ENCODE measurements around the gene LRRC4.

Gene LRRC4

DNA sequence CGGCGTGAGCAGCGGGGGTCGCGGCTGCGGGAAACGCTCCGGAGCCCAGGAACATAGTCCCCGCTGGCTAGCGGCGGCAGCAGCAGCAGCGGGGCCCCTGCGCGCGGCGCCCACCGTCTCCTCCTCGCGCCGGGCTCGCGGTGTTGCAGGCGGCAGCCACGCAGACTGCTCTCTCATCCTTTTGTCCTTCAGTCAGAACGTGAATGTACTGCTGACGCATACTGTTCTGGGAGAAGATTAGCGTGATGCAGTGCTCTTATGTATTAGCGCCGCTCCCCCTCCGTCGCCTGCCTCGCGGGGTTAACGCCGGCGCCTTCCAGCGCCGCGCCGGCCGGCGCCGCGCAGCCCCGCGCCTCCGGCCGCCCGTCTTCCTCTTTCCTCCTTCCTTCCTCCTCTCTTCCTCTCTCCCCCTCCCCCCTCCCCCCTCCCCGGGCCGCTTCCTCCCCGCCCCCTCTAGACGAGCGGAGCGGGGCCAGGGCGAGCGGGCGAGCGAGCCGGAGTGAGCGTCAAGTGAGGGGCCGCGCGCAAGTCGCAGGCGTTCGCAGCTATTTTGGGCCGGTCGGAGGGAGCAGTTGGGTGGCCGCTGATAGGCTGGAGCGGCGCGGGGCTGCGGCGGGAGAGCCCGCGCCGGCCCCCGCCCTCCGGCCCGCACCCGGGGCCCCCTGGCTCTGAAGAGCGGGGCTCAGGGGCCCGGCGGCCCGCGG, 816 bp upstream of the LRRC4 start:
- peak; percentile 10 for DNase-seq (ENCODE audit: low read depth, low spot score)

DNA sequence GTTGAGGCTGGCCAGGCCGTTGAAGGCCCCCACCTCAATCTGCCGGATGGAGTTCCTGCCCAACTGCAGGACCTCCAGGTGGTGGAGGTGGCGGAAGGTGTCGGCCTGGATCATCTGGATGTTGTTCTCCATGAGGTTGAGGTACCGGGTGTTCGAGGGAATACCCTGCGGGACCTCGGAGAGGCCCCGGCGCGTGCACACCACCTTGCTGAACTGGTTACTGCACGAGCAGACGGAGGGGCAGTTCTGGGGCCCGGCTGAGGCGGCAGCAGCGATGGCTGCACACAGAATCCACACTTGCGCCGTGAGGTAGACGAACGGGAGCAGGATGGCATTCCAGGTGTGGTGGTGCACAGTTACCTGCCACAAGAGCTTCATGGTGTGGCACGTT, 979 bp downstream of the LRRC4 start:
- no peak for DNase-seq (ENCODE audit: low read depth, low spot score)

DNA sequence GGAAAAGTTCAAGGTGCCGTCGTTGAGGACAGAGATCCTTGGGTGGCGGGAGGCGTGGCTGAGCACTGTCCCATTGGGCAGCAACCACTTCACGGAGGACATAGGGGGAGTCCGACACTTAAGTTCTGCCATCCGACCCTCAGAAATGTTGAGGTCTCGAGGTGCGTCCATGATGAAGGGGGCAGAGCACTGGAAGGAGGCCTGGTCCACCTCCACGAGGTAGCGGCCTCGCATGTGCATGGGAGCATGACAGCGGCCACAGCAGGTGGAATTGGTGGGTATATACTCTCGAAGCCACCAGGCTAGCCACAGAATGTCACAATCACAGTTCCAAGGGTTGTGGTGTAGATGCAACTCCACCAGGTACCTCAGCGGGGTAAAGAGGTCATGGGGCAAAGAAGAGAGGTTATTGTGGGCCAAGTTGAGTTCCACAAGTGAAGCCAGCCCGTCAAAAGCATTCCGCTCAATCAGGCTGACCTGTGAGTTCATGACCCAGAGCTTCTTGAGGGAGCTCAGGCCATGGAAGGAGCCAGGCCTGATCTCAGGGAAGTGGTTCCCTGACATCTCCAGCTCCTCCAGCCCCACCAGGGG, 1.7 kb downstream of the LRRC4 start:
- DNase-seq (ENCODE audit: low read depth, low spot score): no peak

DNA sequence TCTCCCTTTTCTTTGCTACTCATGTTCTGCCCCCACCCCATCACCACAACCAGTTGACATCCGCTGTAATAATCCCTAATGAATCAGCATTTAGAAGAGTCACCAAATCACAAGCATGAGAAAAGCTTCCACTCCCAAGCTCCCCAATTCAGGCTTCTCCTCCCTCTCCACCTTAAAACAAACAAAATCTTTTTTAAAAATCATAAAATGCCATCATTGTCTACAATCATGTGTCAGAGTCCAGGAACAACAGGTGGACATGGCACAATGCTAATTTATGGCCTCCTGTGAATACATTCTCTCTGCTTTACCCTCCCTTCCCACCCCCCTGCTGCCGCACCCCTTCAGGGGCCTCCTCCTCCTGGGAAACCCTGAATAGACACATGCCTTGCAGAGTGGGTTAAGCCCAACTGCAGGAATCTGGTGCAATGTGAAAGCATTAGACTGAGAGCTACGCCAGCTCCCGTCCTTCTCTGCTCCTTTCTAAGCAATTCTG, 3.7 kb downstream of the LRRC4 start:
- no peak for DNase-seq (ENCODE audit: low read depth, low spot score)

DNA sequence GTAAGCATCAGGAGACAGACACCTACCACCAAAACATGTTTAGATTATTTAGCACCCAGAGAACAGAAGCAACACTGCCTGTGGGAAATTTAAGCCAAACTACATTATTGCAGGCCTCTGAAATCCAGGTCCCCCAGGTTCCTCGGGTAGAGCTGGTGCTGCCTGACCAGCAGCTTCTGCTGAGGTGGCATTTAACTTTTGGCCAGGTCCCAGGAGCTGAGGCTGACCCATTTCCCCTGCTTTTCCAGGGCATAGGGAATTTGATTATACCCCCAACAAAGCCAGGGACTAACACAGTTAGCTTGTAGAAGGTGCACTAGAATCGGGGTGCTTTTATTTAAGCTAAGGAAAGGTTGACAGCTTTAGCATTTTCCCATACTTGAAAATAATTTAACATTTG, 4.7 kb downstream of the LRRC4 start:
- no peak for DNase-seq (ENCODE audit: low read depth, low spot score)

DNA sequence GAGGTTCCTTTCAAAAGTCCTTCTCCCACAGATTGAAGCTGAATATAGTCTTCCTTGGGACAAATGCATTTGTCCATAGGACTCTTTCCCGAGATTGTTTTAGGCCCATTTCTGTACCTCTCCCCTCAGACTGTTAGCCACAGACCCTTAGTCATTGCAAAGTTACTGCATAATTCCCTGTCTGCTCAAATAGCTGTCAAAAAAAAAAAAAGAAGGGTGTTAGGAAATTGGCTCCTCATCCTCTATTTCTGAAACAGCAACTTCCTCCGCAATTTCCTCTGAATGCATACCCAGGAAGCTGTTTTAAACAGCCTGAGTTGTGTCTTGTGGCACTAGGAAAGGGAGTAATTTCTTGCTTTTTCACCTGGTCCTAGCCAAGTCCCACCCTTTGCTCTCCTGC, 5.4 kb downstream of the LRRC4 start:
- DNase-seq (ENCODE audit: low read depth, low spot score): no peak

DNA sequence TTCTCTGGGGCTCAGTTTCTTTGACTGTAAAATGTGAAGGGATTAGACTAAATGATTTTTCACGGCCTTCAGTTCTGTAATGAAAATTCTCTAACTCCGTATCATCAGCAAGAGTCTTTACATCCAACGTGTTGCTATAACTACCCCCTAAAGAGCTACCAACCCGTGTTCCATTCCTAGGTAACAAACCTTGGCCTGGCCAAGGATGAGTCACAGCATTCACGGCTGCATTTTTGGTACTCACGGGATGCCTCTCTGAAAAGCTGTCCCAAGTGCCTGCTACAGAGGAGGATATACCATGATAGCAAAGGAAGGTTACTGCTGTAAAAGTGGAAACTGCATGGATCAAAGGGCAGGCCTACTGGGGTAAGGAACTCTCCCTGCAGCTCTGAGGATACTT, 5.9 kb downstream of the LRRC4 start:
- DNase-seq (ENCODE audit: low read depth, low spot score): no peak

DNA sequence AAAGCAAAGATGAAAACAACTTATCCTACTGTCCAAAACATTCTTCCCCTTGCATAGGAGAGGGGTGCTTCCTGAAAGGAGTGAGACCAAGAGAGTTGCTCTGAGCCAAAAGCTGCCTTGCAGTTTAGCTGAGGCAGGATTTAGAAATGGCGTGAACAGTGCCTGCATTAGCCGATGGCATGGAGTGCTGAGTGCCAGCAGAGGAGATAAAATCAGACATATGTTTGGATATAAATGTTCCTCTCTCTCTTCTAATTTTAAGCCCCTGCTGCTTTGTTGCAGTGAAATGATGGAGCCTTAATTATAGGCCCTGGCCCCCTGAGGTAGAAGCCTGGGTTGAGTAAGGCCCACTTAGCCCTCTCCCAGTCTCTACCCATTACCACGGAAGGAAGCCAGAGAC, 7.1 kb downstream of the LRRC4 start:
- DNase-seq (ENCODE audit: low read depth, low spot score): no peak

DNA sequence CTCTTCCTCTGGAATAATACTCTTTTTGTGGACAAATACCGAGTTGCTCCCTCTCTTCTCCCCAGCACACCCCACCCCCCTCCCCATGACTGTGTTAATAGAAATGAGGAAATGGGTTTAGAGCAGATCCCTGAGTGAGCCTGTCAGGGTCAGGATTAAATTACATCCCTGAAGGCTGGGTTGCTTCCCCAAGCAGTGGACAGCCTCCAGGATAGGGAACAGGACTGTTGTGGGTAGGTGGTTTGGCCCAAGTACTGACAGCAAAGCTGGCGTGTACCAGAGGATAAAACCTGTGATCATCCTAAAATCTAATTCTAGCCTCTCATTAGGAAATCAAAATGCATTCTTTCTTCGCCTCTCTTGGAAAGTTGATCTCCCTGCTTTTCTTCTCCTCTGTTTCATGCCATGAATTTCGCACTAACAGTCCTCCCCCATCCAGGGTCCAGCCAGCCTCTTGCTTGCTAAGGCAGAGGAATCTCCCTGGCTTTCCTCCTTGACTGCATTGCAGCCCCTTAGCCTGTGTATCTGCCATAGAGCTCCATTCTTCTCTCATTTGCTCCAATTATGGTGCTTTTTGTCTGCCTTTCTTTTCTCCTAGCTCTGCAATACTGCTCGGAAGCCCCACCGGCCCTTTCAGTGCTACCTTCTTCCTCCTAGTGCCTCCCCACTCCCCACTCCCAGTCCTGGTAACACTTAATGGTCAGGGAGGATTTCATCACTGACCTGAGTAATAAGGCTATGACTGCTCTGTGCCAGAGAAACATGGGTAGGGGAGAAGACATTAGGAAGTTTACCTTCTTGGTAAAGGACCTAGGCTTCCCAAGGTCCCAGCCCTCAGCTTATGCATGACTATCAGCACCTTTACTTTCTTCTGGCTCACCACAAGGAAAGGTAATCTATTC, 8.4 kb downstream of the LRRC4 start:
- DNase-seq (ENCODE audit: low read depth, low spot score): no peak

DNA sequence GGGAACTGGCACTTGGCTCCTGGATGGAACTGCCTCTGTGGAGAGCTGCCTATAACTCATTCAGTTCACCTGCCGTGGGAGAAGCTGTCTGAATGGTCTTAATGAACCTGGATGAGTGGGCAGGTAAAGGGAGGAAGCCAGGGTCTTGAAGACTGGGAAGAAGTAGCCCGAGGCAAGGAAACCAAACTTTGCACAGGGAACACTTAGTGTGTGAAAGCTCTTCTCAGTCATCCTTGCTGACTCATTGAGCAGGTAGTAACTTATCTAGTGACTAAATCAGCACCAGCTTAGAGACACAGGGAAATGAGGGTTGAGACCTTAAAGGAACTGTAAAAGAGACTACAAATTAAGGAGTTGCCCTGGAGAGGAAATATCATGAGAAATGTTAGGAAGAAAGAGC, 9.9 kb downstream of the LRRC4 start:
- DNase-seq (ENCODE audit: low read depth, low spot score): no peak

DNA sequence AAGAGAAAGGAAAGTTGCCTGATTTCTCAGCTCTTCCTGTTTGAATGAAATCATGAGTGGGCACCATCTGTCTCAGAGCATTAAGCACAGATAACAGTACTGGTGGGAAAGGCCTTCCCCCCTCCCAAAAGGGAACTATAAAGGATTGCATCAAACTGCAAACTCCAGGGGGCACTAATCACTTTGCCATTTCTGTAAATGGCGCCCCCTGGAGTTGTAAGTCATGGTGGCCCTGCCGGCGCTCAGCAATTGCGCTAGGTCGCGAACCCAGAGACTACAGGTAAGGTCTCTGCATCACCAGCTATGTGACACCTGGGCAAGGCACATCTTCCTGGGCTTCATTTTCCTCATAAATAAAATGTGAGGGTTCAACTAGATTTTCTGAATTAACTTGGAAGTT, 11.1 kb downstream of the LRRC4 start:
- DNase-seq (ENCODE audit: low read depth, low spot score): no peak

DNA sequence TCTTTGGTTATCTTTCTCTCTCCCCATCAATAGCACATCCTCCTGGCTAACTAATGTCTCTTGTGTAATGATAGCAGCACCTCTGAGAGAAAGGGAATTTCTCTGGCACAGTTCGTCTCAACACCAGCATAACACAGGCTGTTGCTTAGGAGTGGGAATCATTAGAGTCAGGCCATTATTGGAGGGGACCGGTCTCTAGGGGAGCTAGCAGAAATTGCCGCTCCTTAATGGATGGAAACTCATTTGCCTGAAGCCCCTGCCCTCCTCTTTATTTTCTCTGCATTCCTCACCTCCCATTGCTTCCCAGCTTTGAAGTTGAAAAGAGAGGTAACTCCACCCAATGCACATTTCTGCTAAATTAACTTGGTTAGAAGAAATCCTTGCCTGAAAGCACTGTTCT, 11.9 kb downstream of the LRRC4 start:
- no peak for DNase-seq (ENCODE audit: low read depth, low spot score)

DNA sequence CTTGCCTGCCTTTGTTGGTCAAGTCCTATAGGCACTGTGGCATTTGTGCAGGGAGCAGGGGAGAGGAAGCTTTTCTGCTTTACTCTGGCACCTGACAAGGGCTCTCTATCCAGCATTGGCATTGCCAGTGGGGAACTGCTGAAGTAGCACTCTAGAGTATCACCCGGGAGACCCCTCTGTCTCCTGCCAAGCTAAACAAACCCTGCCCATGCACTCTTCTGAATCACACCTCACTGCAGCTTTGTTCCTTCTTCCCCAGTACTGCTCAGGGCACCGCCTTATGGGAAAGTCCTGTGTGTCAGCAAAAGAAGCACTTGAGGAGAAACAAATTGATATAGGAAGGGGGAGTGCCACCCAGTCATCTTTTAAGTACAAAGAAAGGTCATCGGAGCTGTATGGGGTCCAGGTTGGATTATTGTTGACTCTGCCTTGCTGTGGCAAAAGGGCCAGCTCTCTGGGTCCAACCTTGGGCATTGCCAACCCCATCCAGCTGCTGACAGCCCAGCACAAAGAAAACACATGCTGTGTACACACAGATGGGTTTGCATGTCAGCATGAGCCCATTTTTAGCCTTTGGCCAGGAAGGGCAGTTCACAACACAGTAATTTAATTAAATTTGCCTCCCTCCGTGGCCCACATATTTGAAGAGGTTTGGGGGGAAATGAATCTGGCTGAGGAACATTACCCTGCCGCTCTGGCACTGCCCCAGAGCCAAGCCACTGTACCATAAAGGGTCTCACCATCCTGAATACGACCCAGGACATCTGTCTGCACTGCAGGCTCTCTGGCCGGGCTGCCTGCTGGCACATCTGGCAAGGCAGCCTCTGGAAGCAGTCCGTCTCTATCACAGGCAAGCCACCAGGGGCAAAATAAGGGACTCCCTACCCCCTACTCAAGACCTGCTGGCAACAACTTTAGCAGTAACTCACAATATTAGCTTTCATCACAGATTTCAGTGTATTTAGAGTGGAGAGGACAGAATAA, 13.1 kb downstream of the LRRC4 start:
- no peak for DNase-seq (ENCODE audit: low read depth, low spot score)

DNA sequence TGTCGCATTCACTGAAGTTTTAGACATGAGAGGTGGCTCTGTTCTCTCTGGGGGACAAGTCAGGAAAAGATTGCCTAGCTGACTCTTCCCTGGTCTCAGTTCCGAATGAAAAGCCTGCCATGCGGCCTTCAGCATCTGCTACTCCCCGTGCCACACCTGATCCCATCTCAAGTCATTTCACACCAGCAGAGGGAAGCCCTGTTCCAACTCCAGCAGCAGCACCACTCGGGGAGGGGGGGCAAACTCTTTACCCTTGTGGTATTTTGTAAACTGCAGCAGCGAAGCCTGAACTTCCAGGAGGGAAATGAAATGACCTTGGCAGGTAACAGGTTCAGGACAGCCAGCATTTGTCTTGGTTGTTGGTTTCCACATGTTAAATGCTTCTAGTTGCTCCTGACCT, 13.8 kb downstream of the LRRC4 start:
- no peak for DNase-seq (ENCODE audit: low read depth, low spot score)

DNA sequence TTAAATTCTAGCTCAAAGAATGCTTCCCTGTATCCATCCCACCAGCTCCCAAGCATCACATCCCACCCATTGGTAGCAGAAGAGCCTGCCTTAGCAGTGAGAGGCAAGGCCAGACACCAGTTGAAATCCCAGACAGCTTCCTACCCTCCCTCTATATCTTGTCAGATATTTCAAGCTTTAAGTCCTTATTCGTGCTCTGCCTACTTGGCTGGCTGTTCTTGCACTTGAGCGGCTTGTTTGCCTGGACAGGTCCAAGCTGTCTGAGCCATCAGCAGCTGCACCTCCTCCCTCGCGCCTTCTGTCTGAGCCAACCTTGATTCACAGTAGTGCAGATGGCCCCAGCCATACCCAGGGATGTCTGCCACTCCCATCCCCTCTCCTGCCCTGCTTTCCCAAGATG, 16.4 kb downstream of the LRRC4 start:
- DNase-seq (ENCODE audit: low read depth, low spot score): no peak

DNA sequence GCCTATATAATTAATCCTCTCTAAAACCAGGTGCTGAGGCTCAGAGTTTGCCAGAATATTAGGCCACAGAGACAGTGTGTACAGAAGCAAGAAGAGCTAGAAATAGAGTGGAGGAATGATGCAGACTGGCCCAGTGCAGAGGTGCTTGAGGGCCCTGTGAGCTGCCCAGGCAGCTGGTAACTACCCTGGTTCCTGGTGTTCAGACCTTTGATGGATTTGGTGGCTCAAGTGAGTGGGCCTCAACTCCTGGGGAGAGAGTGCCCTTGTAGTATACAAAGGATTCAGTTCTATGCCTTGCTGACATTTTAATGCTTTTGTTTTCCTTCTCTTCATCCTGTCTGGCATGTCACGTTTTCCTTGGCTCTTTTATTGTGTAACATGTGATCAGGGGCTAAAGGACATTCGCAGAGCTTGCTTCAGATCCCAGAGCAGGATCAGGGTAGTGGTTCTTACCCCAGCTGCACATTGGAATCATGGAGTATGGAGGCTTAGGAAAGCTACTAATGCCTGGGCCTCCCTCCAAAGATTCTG, 20.0 kb downstream of the LRRC4 start:
- DNase-seq (ENCODE audit: low read depth, low spot score): no peak

DNA sequence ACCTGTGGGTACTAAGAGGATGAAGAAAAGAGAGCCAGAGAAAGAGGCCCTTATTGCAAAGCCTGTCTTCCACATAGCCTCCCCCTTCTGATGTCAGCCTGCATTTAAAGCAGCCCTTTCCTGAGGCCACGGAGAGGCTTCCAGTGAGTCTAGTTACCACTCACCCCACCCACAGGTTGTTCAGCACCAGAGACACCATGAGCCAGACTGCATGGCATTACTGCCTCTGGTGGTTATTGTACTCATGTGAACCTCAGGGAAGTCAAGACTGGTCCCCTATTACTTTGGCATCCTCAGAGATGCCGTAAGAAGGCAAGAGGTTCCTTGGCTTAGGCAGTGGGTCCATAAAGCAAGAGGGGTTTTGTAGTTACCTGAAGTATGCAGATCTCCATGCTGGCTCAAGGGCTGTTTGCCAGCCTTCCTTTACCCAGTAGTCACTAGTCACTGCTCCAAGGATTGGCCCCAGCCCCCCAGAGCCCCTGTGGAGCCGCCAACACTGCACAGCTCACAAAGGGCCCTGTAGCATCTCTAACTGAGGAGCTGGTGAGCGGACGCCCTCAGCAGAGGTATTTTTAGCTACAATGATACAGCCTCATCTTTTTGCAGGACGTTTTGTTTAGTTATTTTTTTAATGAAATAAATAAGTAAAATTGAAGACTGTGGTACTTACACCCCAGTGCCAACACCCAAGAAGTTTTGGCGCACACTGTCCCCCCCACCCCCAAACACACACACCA, 20.7 kb downstream of the LRRC4 start:
- no peak for DNase-seq (ENCODE audit: low read depth, low spot score)

DNA sequence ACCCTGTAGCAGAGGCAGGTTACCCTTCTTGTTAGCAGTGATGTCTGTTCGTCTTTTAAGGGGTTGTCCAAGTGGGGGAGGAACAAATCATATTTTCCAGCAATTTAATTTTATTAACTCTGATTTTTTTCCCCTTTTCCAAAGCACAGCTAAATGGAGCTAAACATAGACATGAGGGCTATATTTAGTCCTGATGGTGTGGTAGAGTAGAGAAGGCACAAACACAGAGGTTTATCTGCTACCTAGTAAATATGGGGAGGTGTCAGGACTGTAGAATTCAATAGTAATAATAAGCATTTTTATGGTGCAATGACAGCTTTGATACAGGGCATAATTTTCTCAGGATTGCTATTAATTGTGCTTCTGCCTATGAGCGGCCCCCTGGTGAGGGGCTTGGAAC, 22.5 kb downstream of the LRRC4 start:
- no peak for DNase-seq (ENCODE audit: low read depth, low spot score)

DNA sequence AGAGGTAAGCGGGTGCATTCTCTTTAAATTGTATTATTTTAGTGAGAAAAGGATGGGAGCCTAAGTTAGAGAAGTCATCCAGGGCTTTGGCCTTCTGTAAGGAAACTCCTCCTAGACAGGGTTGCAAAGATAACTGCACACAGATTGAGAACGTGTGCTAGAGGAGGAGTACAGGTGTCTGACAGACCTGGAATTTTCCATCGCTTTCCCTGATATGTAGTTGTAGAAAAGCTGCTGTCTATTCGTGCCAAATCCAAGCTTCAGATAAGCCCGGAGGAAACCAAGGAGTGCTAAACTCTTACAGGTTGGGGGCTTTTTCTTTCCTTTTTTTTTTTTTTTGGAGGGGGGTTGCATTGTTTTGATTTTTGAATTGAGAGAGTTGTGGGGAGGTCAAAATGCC, 23.1 kb downstream of the LRRC4 start:
- DNase-seq (ENCODE audit: low read depth, low spot score): no peak

DNA sequence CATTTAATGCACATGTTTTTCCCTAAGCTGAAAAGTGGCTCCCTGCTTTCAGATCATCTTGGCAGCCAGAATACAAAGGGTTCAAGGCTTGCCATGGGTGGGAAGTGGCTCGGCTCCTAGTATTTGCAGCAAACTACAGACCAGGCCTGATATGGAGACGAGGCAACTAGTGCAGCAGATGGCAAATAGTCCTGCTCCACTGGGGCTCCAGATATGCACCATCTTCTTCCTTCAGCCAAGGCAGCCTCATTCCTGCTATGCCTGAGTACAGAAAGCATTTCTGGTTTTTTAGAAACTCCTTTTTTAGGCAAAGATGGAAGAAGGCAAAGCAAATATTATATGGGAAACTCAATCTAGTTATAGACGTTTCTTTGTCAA, 23.9 kb downstream of the LRRC4 start:
- DNase-seq (ENCODE audit: low read depth, low spot score): no peak

Measured in activated CD4-positive, CD25-positive, alpha-beta regulatory T cell treated with anti-CD3 and anti-CD28 coated beads, Interleukin-2, amount 50 U/mL, for 16 hours (primary cell).